Parathyroid adenoma (tissue), 2 donors: ENCODE measurements around the gene NAA40.

Source experiments
- H2AFZ ChIP-seq: fragments of 300-600 bp; sonication (generic); one replicate; pipeline ENCODE4 v1.7.0; 2017; ENCODE audit warnings: antibody characterized with exemption, mild to moderate bottlenecking
- H3K27ac ChIP-seq: fragments of 300-600 bp; sonication (generic); one replicate; pipeline ENCODE4 v1.7.0; 2017
- H3K27me3 ChIP-seq: fragments of 300-600 bp; sonication (generic); one replicate; pipeline ENCODE4 v1.7.0; 2017; ENCODE audit warnings: low read length; ENCODE audit not compliant: control insufficient read depth, insufficient read depth
- H3K36me3 ChIP-seq: fragments of 300-600 bp; sonication (generic); one replicate; pipeline ENCODE4 v1.7.0; 2017; ENCODE audit warnings: low read length; ENCODE audit not compliant: control insufficient read depth, insufficient read depth
- H3K4me1 ChIP-seq: fragments of 300-600 bp; sonication (generic); one replicate; pipeline ENCODE4 v1.7.0; 2017; ENCODE audit warnings: control low read depth
- H3K4me2 ChIP-seq: fragments of 300-600 bp; sonication (generic); one replicate; pipeline ENCODE4 v1.7.0; 2017; ENCODE audit warnings: low read length
- H3K4me3 ChIP-seq: fragments of 300-600 bp; sonication (generic); one replicate; pipeline ENCODE4 v1.7.0; 2017; ENCODE audit warnings: low read depth, low read length
- H3K79me2 ChIP-seq: fragments of 300-600 bp; sonication (generic); one replicate; pipeline ENCODE4 v1.7.0; 2017; ENCODE audit warnings: control low read depth
- H3K9ac ChIP-seq: fragments of 300-600 bp; sonication (generic); one replicate; pipeline ENCODE4 v1.7.0; 2017; ENCODE audit warnings: mild to moderate bottlenecking
- H3K9me3 ChIP-seq: fragments of 300-600 bp; sonication (generic); one replicate; pipeline ENCODE4 v1.7.0; 2017; ENCODE audit warnings: low read length; ENCODE audit not compliant: control insufficient read depth
- TF ChIP-seq, protein P1 (sequence below): fragments of 300-600 bp; sonication (generic); IDR thresholded peaks from one replicate; pipeline ENCODE4 v1.7.0; 2017; ENCODE audit warnings: antibody characterized with exemption, mild to moderate bottlenecking
- donor health status: primary hyperparathyroidism.

Gene NAA40

DNA sequence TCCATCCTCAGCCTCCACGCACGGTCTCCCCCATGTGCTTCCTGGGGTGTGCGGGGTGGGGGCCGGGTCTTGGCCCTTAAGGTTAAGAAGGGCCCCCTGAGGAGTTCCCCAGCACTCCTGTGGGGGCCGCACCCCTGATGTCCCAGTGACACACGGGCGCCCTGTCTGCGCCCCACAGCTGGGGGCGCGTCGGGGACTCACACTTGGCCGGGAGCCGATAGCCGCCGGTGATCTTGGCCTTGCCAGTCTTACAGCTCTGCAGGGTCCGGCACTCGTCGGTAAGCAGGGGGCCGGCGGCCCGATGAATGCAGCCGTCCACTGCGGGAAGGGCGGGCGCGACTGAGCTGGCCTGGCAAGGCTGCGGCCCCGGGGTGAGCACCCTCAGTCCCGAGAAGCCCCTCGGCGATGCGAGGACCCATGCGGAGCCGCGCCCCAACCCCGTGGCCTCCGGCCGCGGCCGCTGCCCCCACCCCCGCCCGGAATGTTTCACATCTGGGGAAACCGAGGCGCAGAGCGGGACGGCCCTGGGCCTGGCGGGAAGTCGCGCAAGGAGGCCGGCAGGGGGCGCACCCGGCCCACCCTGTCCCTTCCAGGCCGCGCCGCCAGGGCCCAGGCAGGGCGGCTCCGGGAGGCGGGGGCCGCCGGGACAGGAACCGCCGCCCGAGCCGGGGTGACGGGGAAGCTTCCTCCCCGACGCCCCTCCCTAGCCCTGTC is 61.4 kb downstream of the NAA40 start:
- Histone ChIP-seq H3K4me2 (no peak overlapping the region), H3K9me3 (no peaks in the 10 kb centered on the region), H3K9ac (no peak overlapping the region), H3K27me3 (no peaks in the 10 kb centered on the region), H3K79me2 (no peaks in the 10 kb centered on the region), H3K36me3 (no peaks in the 10 kb centered on the region), H3K4me3 (no peak overlapping the region), H2AFZ (no peak overlapping the region), H3K4me1 (no peaks in the 10 kb centered on the region), H3K27ac (no peak overlapping the region)
- TF ChIP-seq, protein P1, sequence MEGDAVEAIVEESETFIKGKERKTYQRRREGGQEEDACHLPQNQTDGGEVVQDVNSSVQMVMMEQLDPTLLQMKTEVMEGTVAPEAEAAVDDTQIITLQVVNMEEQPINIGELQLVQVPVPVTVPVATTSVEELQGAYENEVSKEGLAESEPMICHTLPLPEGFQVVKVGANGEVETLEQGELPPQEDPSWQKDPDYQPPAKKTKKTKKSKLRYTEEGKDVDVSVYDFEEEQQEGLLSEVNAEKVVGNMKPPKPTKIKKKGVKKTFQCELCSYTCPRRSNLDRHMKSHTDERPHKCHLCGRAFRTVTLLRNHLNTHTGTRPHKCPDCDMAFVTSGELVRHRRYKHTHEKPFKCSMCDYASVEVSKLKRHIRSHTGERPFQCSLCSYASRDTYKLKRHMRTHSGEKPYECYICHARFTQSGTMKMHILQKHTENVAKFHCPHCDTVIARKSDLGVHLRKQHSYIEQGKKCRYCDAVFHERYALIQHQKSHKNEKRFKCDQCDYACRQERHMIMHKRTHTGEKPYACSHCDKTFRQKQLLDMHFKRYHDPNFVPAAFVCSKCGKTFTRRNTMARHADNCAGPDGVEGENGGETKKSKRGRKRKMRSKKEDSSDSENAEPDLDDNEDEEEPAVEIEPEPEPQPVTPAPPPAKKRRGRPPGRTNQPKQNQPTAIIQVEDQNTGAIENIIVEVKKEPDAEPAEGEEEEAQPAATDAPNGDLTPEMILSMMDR, result peak; percentile 54

GRCh38 chr11:64000740-64001483 is 62.1 kb downstream of the NAA40 start:
- no peak overlapping the region for H3K4me3 ChIP-seq
- H3K9ac ChIP-seq, result no peak overlapping the region
- H3K27me3 ChIP-seq, result no peaks in the 10 kb centered on the region
- no peak overlapping the region for H3K27ac ChIP-seq
- no peaks in the 10 kb centered on the region for H3K4me1 ChIP-seq
- no peak overlapping the region for H2AFZ ChIP-seq
- H3K9me3 ChIP-seq, result no peaks in the 10 kb centered on the region
- no peaks in the 10 kb centered on the region for H3K79me2 ChIP-seq
- H3K36me3 ChIP-seq, result no peaks in the 10 kb centered on the region
- H3K4me2 ChIP-seq, result no peak overlapping the region
- TF ChIP-seq, protein P1, result no peak

DNA sequence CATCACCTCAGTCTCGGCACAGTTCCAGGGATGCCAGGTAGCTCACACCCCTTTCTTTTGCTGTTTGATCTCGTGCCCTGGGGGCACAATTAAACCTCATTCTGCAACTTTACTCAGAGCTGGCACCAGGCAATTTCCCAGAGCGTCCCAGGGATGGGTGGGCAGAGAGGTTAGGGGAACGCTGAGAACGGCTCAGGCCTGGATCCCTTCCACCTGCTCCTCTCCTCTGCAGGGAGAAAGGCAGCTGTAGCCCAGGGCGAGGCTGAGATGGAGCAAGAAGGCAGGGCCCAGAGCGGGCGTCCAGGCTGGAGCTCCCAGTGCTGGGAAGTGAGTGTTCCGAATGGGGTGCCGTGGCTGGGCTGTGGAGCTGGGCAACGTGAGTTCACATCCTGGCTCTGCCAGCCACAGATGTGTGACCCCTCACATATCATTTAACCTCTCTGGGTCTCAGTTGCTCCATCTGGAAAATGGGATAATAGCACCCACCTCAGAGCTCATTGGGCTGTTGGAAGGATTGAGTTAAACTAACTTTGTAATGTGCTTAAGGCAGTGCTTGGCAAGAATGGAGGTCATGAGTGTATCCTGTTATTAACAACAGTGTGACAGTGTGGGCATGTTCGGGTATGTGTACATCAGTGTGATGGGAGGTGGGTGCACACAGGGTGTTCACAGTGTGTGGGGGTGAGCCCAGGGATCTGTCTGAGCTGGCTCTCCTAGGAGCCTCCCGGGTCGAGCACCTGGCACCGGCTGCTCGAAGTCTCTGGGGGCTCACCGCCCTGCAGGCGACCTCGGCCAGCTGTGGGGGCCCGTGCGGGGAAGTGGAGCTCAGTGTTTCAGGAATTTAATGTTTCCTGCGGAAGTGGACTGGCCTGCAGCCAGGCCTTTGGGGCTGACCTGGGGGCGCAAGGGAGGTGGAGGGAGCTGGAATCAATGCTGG is 63.0 kb downstream of the NAA40 start:
- TF ChIP-seq, protein P1, result no peak
- no peak overlapping the region for H3K4me2 ChIP-seq
- no peaks in the 10 kb centered on the region for H3K79me2 ChIP-seq
- H3K27me3 ChIP-seq, result no peaks in the 10 kb centered on the region
- H2AFZ ChIP-seq, result no peak overlapping the region
- H3K9me3 ChIP-seq, result no peaks in the 10 kb centered on the region
- H3K27ac ChIP-seq, result no peak overlapping the region
- no peak overlapping the region for H3K9ac ChIP-seq
- no peaks in the 10 kb centered on the region for H3K36me3 ChIP-seq
- H3K4me1 ChIP-seq, result no peaks in the 10 kb centered on the region
- no peak overlapping the region for H3K4me3 ChIP-seq

DNA sequence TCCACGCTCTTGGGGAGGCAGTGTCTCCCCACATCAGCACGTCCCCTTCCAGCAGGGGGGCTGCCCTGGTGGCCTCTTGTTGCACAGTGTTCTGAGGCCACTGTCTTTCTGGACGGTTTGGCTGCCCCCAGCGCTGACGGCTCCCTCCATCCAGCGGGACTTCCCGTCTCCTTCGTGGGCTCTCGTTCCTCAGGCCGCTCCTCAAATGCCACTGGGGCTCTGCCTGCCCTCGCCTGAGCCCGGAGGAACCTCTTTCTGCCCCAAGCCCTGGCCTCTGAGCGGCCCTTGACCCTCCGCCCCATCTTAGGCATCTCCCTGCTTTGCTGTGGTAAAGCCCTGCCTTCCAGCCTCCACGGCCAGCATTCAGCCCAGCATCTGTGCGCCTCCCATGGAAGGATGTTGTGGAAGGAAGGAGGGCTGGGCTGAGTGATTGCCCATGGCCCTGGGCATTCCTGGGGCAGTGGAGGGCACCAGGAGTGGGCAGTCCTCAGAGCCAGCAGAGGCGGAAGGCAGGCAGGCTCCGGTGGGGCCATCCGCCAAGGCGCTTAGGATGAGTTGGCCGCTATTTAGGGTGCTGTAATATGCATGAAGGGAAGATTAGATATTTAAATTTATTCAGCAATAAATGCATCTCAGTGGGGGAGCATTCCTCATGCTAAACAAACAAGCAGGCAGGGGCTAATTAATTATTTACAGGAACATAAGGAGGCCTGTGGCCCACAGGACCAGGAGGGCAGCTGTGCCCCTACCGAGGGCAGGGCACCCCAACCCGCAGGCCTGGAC is 65.2 kb downstream of the NAA40 start:
- no peaks in the 10 kb centered on the region for H3K4me1 ChIP-seq
- H3K4me2 ChIP-seq, result no peak overlapping the region
- no peak overlapping the region for H3K27ac ChIP-seq
- no peaks in the 10 kb centered on the region for H3K79me2 ChIP-seq
- H3K36me3 ChIP-seq, result no peaks in the 10 kb centered on the region
- no peaks in the 10 kb centered on the region for H3K27me3 ChIP-seq
- no peak overlapping the region for H3K4me3 ChIP-seq
- H3K9me3 ChIP-seq, result no peaks in the 10 kb centered on the region
- H2AFZ ChIP-seq, result no peak overlapping the region
- no peak overlapping the region for H3K9ac ChIP-seq
- TF ChIP-seq, protein P1, result no peak
